IPS-18a (cell line): ENCODE data around the gene AGPAT3.

Experiments used
- H3K27ac ChIP-seq: one replicate; pipeline ENCODE4 v1.5.1; 2013; ENCODE audit warnings: low read length
- H3K27me3 ChIP-seq: one replicate; pipeline ENCODE4 v1.6.1; 2013; ENCODE audit warnings: mild to moderate bottlenecking, low read length; ENCODE audit not compliant: control insufficient read depth, insufficient read depth
- H3K36me3 ChIP-seq: one replicate; pipeline ENCODE4 v1.6.1; 2013; ENCODE audit warnings: low read depth, low read length; ENCODE audit not compliant: control insufficient read depth
- H3K4me1 ChIP-seq: one replicate; pipeline ENCODE4 v1.6.1; 2013; ENCODE audit warnings: low read depth, low read length; ENCODE audit not compliant: control insufficient read depth
- H3K4me3 ChIP-seq: one replicate; pipeline ENCODE4 v1.5.1; 2013; ENCODE audit warnings: low read length
- H3K9ac ChIP-seq: one replicate; pipeline ENCODE4 v1.6.1; 2013; ENCODE audit warnings: mild to moderate bottlenecking, low read length, moderate library complexity
- H3K9me3 ChIP-seq: one replicate; pipeline ENCODE4 v1.6.1; 2013; ENCODE audit warnings: low read depth, low read length; ENCODE audit not compliant: control insufficient read depth

The AGPAT3 gene

GRCh38 chr21:43916076-43916475 lies 51.1 kb downstream of the AGPAT3 start:
- H3K27ac ChIP-seq = no peak overlapping the region
- no peak overlapping the region for H3K4me3 ChIP-seq

GRCh38 chr21:43916691-43917514 lies 51.9 kb downstream of the AGPAT3 start:
- no peak overlapping the region for H3K4me3 ChIP-seq
- H3K4me1 ChIP-seq = peaks cover 15% of the 10 kb centered on the region
- H3K36me3 ChIP-seq = no peaks in the 10 kb centered on the region

More at GRCh38 chr21:43916076-43916475, 51.1 kb downstream of the AGPAT3 start:
- Histone ChIP-seq H3K36me3 (no peaks in the 10 kb centered on the region), H3K9ac (no peak overlapping the region), H3K9me3 (no peaks in the 10 kb centered on the region), H3K4me1 (peaks cover 6% of the 10 kb centered on the region), H3K27me3 (no peaks in the 10 kb centered on the region)

GRCh38 chr21:43917515-43918384 lies 52.7 kb downstream of the AGPAT3 start:
- no peak overlapping the region for H3K4me3 ChIP-seq
- H3K9ac ChIP-seq = no peak overlapping the region
- no peaks in the 10 kb centered on the region for H3K9me3 ChIP-seq
- H3K4me1 ChIP-seq = peaks cover 18% of the 10 kb centered on the region
- no peaks in the 10 kb centered on the region for H3K36me3 ChIP-seq
- H3K27me3 ChIP-seq = no peaks in the 10 kb centered on the region
- no peak overlapping the region for H3K27ac ChIP-seq

More at GRCh38 chr21:43916691-43917514, 51.9 kb downstream of the AGPAT3 start:
- no peak overlapping the region for H3K27ac ChIP-seq
- no peaks in the 10 kb centered on the region for H3K27me3 ChIP-seq
- no peak overlapping the region for H3K9ac ChIP-seq
- no peaks in the 10 kb centered on the region for H3K9me3 ChIP-seq

GRCh38 chr21:43918385-43918947 lies 53.4 kb downstream of the AGPAT3 start:
- Histone ChIP-seq H3K27ac (no peak overlapping the region), H3K9me3 (no peaks in the 10 kb centered on the region), H3K4me1 (peaks cover 18% of the 10 kb centered on the region)

GRCh38 chr21:43919283-43919682 lies 54.3 kb downstream of the AGPAT3 start:
- Histone ChIP-seq H3K9ac (no peak overlapping the region), H3K4me1 (peaks cover 18% of the 10 kb centered on the region)

More at GRCh38 chr21:43918385-43918947, 53.4 kb downstream of the AGPAT3 start:
- H3K27me3 ChIP-seq = no peaks in the 10 kb centered on the region
- no peaks in the 10 kb centered on the region for H3K36me3 ChIP-seq
- no peak overlapping the region for H3K9ac ChIP-seq
- H3K4me3 ChIP-seq = no peak overlapping the region

GRCh38 chr21:43919871-43920801 lies 55.1 kb downstream of the AGPAT3 start:
- H3K4me3 ChIP-seq = no peak overlapping the region
- no peaks in the 10 kb centered on the region for H3K9me3 ChIP-seq
- no peaks in the 10 kb centered on the region for H3K36me3 ChIP-seq
- H3K4me1 ChIP-seq = peaks cover 22% of the 10 kb centered on the region
- H3K9ac ChIP-seq = no peak overlapping the region
- H3K27ac ChIP-seq = no peak overlapping the region
- no peaks in the 10 kb centered on the region for H3K27me3 ChIP-seq

More at GRCh38 chr21:43919283-43919682, 54.3 kb downstream of the AGPAT3 start:
- H3K9me3 ChIP-seq = no peaks in the 10 kb centered on the region
- H3K4me3 ChIP-seq = no peak overlapping the region
- H3K36me3 ChIP-seq = no peaks in the 10 kb centered on the region
- H3K27me3 ChIP-seq = no peaks in the 10 kb centered on the region
- H3K27ac ChIP-seq = no peak overlapping the region

- Histone ChIP-seq H3K4me1 (peaks cover 23% of the 10 kb centered on the region), H3K27me3 (no peaks in the 10 kb centered on the region), H3K9me3 (no peaks in the 10 kb centered on the region), H3K9ac (no peak overlapping the region), H3K4me3 (no peak overlapping the region), H3K36me3 (no peaks in the 10 kb centered on the region), H3K27ac (no peak overlapping the region)
Observed at GRCh38 chr21:43921571-43921978, 56.6 kb downstream of the AGPAT3 start.

- Histone ChIP-seq H3K4me3 (no peak overlapping the region), H3K27me3 (no peaks in the 10 kb centered on the region), H3K9ac (no peak overlapping the region), H3K36me3 (no peaks in the 10 kb centered on the region), H3K9me3 (no peaks in the 10 kb centered on the region), H3K27ac (no peak overlapping the region), H3K4me1 (peaks cover 23% of the 10 kb centered on the region)
Observed at GRCh38 chr21:43921979-43922945, 57.2 kb downstream of the AGPAT3 start.

- Histone ChIP-seq H3K9me3 (no peaks in the 10 kb centered on the region), H3K4me3 (no peak overlapping the region), H3K4me1 (peaks cover 23% of the 10 kb centered on the region), H3K27ac (no peak overlapping the region), H3K9ac (no peak overlapping the region), H3K36me3 (no peaks in the 10 kb centered on the region), H3K27me3 (no peaks in the 10 kb centered on the region)
Observed at GRCh38 chr21:43922949-43923348, 57.9 kb downstream of the AGPAT3 start.

GRCh38 chr21:43923391-43923790 lies 58.4 kb downstream of the AGPAT3 start:
- H3K27me3 ChIP-seq = no peaks in the 10 kb centered on the region
- no peaks in the 10 kb centered on the region for H3K9me3 ChIP-seq
- no peak overlapping the region for H3K9ac ChIP-seq
- H3K27ac ChIP-seq = no peak overlapping the region
- no peak overlapping the region for H3K4me3 ChIP-seq
- H3K36me3 ChIP-seq = no peaks in the 10 kb centered on the region
- peaks cover 23% of the 10 kb centered on the region for H3K4me1 ChIP-seq
